GM12873 (cell line): ENCODE results near the gene LAMA5.

ENCODE experiments used
- CTCF ChIP-seq: IDR thresholded peaks from 2 replicates; pipeline ENCODE4 v1.5.1; 2012; ENCODE audit warnings: low read depth, mild to moderate bottlenecking, moderate library complexity, low read length, control low read depth; ENCODE audit not compliant: insufficient read depth; ENCODE audit errors: missing control alignments

LAMA5 gene

GRCh38 chr20:62297449-62298227, 69.5 kb downstream of the LAMA5 start:
- TF ChIP-seq CTCF = no peak

DNA sequence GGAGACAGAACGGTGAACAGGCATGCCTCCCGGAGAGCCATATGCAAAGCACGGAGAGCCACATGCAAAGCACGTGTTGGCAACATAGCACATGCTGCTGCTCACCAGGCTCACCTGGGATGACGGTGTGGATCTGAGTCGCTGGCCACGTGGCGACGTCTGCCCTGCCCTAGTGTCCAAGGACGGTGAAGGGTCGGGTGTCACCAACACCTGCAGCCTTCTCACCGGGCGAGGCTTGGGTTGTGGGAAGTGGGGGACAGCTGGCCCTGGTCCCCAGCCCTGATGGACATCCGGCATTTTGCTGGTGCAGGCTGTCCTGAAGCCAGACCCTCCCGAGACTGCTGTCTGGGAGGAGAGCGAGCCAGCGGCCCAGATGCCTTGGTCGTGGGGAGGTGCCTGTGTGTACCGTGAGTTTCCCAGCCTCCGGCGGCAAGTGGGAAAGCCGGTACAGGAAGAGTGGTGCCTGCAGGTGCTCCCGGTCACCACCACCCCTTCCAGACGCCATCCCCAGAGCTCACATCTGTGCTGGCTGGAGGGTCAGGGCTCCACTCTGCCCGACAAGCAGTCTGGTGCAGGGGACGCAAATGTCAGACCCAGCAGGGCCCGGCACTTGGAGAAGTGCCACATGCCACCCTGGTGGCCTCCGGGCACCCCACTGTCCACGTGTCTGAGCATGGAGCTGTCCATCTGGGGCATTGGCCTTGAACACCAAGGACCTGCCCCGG, 70.2 kb downstream of the LAMA5 start:
- TF ChIP-seq CTCF = no peak

DNA sequence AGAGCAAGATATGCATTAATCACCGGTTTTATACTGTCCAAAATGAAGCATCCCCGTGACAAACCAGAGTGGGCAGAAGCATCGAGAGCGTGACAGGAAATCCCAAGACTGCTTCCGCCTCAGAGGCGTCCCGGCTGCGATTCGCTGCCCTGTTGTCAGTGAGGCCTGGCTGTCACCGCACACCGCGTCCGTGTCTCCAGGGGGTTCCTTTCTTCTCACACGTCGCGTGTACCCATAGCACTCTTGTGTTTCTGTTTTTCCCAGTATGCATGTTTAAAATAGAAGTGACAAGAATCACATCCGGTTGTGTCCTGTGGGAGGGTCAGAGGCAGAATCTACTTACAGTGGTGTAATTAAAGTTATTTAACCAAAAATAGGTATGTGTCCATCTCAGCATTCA, 72.6 kb downstream of the LAMA5 start:
- no peak for TF ChIP-seq CTCF

DNA sequence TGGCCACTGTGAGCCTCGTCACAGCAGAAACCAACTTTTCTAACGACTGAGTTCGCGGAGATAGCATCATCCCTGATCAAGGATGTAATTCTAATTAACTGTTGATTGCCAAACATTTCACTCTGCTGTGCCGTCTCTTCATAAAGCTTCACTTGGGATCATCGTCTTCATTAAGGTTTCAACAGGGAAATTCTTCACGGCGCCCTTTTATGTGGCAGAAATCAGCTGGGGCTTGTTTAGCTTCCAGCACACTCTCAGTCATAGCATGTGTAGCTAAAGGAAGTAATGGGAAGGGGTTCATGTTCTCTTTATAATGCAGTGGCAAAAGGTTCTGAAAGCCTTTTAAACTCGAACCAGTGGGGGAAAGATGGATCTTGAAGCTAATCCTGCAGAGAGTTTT, 73.2 kb downstream of the LAMA5 start:
- no peak for TF ChIP-seq CTCF

DNA sequence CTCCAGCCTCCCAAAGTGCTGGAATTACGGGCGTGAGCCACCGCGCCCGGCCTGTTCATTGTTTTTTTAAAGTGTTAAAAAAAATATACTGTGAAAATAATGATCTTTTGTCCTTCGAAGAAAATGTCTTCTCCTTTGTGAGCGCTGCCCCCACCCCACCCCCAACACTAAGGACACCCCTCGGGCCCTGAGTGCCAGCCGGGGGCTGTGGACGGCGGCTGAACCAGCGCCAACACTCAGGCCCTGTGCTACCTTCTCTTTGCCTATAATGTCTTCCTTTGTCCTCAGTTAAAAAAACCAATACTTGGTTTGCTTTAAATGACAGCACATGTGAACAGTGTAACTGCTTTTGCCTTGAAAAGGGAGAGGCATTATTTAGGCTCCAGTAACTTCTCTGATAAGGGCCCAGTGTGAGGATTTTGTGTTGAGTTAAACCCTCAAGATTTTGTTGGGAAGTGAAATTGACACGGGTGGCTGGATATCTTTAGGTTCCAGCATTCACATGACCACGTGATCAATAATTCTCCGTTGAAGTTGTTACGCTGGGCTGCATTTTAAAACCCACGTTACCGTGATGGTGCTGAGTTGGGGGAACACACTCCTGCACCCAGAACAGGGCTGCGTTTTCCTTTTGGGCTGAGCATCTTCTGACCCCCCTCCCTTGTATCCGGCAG, 73.9 kb downstream of the LAMA5 start:
- no peak for TF ChIP-seq CTCF

GRCh38 chr20:62292108-62292507, 75.0 kb downstream of the LAMA5 start:
- no peak for TF ChIP-seq CTCF
